ENCODE data around the gene APOL4.
"Not testable (repeated sequence)": the region's sequence is repeated elsewhere in the genome, so short reads cannot be mapped to it uniquely, and the experiment has no call there.

APOL4 gene

DNA sequence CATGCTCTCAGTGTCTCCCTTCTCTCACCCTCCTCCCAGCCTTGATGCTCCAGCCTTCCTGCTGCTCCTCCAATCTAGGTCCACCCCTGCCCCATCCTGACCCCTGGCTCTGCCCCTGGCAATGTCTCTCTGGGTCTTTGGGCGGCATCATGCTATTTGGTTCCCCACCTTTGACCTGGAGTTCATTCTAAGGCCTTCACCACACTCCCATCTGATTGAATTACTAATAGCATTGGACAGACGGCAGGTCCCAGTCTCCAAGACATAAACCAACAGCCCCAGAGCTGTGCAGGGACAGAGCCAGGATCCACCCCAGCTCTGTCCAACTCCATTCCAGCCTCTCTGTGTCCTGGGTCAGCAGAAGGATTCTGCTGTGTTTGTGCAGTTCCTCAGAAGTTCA, 7.2 kb downstream of the APOL4 start:
- H3K4me1 ChIP-seq: peaks cover 9% of the 10 kb centered on the region; the same call in 1 of the 2 replicates
- H3K4me3 ChIP-seq (ENCODE audit: low read depth, low read length): no peak overlapping the region
- DNase-seq: no peak
- no peaks in the 10 kb centered on the region for H3K27me3 ChIP-seq
- no peaks in the 10 kb centered on the region for H3K9me3 ChIP-seq
- H3K36me3 ChIP-seq: no peaks in the 10 kb centered on the region
- TF ChIP-seq, protein P1, sequence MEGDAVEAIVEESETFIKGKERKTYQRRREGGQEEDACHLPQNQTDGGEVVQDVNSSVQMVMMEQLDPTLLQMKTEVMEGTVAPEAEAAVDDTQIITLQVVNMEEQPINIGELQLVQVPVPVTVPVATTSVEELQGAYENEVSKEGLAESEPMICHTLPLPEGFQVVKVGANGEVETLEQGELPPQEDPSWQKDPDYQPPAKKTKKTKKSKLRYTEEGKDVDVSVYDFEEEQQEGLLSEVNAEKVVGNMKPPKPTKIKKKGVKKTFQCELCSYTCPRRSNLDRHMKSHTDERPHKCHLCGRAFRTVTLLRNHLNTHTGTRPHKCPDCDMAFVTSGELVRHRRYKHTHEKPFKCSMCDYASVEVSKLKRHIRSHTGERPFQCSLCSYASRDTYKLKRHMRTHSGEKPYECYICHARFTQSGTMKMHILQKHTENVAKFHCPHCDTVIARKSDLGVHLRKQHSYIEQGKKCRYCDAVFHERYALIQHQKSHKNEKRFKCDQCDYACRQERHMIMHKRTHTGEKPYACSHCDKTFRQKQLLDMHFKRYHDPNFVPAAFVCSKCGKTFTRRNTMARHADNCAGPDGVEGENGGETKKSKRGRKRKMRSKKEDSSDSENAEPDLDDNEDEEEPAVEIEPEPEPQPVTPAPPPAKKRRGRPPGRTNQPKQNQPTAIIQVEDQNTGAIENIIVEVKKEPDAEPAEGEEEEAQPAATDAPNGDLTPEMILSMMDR (IDR thresholded peaks at IDR 0.05; ENCODE audit: low read depth, low read length): no peak

DNA sequence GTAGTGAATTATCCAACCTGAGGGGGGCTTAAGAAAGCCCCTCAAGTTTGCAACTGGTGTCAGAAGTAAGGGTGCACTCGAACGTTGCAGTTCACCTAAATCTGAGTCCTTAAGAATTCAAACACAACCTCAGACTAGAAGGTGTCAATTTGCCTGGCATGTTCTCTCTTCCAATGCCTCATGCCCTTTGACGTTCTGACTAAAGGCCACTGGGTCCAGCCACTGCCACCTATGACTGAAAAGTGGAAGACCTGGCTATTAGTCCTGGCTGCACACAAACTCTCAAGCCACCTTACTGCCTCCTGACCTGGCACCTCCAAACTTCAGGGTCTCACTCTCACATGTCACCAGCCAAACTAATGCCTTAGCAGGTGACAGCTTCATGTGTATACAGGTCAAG, 8.0 kb downstream of the APOL4 start:
- Histone ChIP-seq H3K9me3 (no peaks in the 10 kb centered on the region), H3K36me3 (no peaks in the 10 kb centered on the region), H3K4me3 (ENCODE audit: low read depth, low read length) (no peak overlapping the region), H3K27me3 (no peaks in the 10 kb centered on the region), H3K4me1 (peaks cover 9% of the 10 kb centered on the region; the same call in 1 of the 2 replicates)
- no peak for DNase-seq
- TF ChIP-seq, protein P1 (IDR thresholded peaks at IDR 0.05; ENCODE audit: low read depth, low read length): no peak

DNA sequence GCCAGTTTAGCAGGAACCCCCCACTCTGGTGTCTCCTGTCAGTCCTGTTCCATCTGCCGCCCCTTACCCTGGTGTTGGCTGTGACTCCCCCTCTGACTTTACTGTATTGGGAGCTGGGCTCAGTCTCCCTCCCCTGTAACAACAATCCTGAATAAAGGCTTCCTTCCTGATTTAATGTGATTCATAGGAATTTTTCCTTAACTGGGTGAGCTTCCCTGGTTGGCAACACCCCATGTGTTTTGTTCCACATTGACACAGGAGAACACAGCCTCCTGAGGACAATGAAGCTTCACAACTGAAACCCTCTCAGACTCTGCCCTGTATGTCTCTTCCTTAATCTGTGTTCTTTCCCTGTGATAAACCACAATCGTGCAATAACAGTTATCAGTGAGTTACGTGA, 8.4 kb downstream of the APOL4 start:
- Histone ChIP-seq H3K27me3 (no peaks in the 10 kb centered on the region), H3K4me3 (ENCODE audit: low read depth, low read length) (no peak overlapping the region), H3K9me3 (no peaks in the 10 kb centered on the region), H3K36me3 (no peaks in the 10 kb centered on the region), H3K4me1 (peaks cover 9% of the 10 kb centered on the region; the same call in 1 of the 2 replicates)
- DNase-seq: no peak
- TF ChIP-seq, protein P1 (IDR thresholded peaks at IDR 0.05; ENCODE audit: low read depth, low read length): no peak

DNA sequence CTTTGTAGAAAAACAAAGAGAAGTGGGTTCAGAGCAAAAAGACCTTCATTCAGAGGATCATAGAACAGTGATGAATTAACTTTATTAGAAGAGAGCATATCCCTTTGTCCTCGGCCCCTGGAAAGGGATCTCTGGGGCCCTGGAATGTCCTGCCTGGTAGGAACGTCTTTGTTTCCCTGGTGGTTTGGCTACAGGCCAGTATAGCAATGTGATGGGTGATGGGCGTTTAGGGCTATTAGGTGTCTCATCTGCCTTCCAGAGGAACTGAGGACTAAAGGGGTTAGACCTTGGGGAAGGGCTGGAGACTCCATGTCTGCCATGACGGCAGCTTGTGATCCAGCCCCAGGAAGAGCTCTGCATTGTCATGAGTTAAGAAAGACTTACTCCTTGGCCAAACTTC, 9.1 kb downstream of the APOL4 start:
- no peak for DNase-seq
- H3K4me3 ChIP-seq (ENCODE audit: low read depth, low read length): no peak overlapping the region
- H3K9me3 ChIP-seq: no peaks in the 10 kb centered on the region

DNA sequence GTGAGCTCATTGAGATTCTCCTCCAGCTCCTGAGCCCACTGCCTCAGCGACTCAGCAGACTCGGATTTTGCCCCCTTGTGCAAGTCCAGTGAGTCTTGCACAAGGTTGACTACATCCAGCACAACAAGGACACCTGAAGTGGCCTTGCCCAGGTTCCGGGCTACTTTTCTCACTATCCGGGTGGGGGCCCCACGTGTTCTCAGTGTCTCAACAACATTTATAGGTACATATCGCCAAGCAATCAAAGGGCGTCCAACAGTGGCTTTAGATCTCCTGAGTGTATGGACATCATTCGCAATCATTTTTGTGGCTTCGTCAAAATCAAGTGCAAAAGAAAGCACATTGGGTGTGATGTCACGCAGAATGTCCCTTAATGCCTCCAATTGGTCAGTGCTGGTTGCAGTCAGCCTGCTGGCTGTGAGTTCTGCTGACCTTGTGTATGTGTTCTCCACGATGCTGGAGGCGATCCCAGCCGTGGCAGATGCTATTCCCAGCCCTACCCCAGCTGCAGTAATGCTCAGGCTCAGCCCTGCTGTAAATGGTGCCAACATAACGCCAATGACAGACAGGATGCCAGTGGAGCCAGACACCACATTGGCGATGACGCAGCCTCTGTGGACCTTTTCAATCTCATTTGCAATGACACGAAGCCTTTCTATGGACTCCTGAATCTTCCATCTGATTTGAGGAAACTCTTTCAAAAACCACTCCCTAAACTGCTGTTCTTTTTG, 10.3 kb downstream of the APOL4 start:
- TF ChIP-seq, protein P1 (IDR thresholded peaks at IDR 0.05; ENCODE audit: low read depth, low read length): no peak
- Histone ChIP-seq H3K36me3 (no peaks in the 10 kb centered on the region), H3K4me1 (0 out of 2 replicates have a peak, but pooled peaks cover 4% of the 10 kb centered on the region), H3K4me3 (ENCODE audit: low read depth, low read length) (no peak overlapping the region), H3K27me3 (no peaks in the 10 kb centered on the region), H3K9me3 (no peaks in the 10 kb centered on the region)
- DNase-seq: no peak

More for the DNA sequence above, 9.1 kb downstream of the APOL4 start:
- H3K36me3 ChIP-seq: no peaks in the 10 kb centered on the region
- TF ChIP-seq, protein P1 (IDR thresholded peaks at IDR 0.05; ENCODE audit: low read depth, low read length): no peak
- H3K27me3 ChIP-seq: no peaks in the 10 kb centered on the region
- H3K4me1 ChIP-seq: peaks cover 7% of the 10 kb centered on the region; the same call in 1 of the 2 replicates

DNA sequence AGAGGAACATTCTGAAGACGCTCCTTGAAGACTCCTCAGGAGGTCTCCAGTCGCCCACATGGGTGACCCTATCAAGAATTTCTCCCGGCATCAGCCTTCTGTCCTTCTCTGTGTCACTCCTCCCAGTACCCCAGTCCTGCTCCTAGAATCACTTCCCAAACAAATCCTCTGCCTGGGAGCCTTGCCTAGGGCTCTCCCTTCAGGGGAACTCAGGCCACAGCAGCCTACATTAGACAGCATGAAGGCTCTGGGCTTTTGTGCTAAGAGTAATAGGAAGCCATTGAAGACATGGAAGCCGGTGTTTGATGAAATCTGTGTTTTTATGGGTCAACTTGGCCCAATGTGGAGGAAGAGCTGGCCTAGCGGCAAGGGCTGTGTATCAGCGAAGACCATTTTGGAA, 13.7 kb downstream of the APOL4 start:
- H3K4me3 ChIP-seq (ENCODE audit: low read depth, low read length); H3K27me3 ChIP-seq; H3K36me3 ChIP-seq; H3K4me1 ChIP-seq; DNase-seq; H3K9me3 ChIP-seq: not testable (repeated sequence)

All from BE2C (cell line).